SK-N-SH (cell line): Measurements from ENCODE around the gene ZNF275. TPM values are rescaled to one million over a fixed set of nuclear protein-coding genes. Genes with fewer than 3 reads are reported as not detected.

Source experiments
- CTCF ChIA-PET: fragments of 300-600, 350-600 bp; formaldehyde crosslinking; extraction: SDS; loops from one replicate; lab custom pipeline; 2021; lab: Yijun Ruan, JAX
- POLR2A ChIA-PET: fragments of 350-600 bp; sonication (Branson Sonifier 250); formaldehyde crosslinking; extraction: SDS; loops from one replicate; lab custom pipeline; 2020; ENCODE audit warnings: antibody characterized with exemption, inconsistent platforms; lab: Yijun Ruan, JAX
- DNase-seq: peaks from one replicate; pipeline ENCODE4 v3.0.0; 2012
- H2AFZ ChIP-seq: fragments of 200-600 bp; sonication (generic); 2 replicates; pipeline ENCODE4 v1.8.1; 2016; ENCODE audit warnings: antibody characterized with exemption, mild to moderate bottlenecking, low read depth
- H3F3A ChIP-seq: fragments of 200-600 bp; sonication (generic); replicated peaks from 2 replicates; pipeline ENCODE3; 2016; ENCODE audit warnings: antibody characterized with exemption, mild to moderate bottlenecking; ENCODE audit not compliant: insufficient read depth
- H3K27ac ChIP-seq, 2 experiments: fragments of 200-500 bp in 1 of 2; fragments of 200-600 bp in 1 of 2; sonication (Bioruptor generic) in 1 of 2; sonication (generic), shearing (Covaris generic) in 1 of 2; 2 replicates each; pipeline versions ENCODE4 v1.5.1 to v1.6.1; 2014 to 2016; ENCODE audit warnings: low read depth in 2 of 2, inconsistent platforms in 1 of 2, low read length in 1 of 2, mild to moderate bottlenecking in 1 of 2, mixed read lengths in 1 of 2
- H3K27me3 ChIP-seq: fragments of 200-600 bp; sonication (generic), shearing (Covaris generic); 2 replicates; pipeline ENCODE4 v1.6.1; 2016; ENCODE audit warnings: mixed run types; ENCODE audit not compliant: insufficient read depth
- H3K36me3 ChIP-seq, 2 experiments: fragments of 200-500 bp in 1 of 2; fragments of 200-600 bp in 1 of 2; sonication (Bioruptor generic) in 1 of 2; sonication (generic) in 1 of 2; replicated peaks in 1 of 2; 2 replicates each; pipeline versions ENCODE3 to v1.5.1; 2014 to 2016; ENCODE audit warnings: low read length in 1 of 2, mild to moderate bottlenecking in 1 of 2; ENCODE audit not compliant: insufficient read depth in 2 of 2, control insufficient read depth in 1 of 2
- H3K4me1 ChIP-seq, 2 experiments: fragments of 200-500 bp in 1 of 2; fragments of 200-600 bp in 1 of 2; sonication (Bioruptor generic) in 1 of 2; sonication (generic), shearing (Covaris generic) in 1 of 2; 2 replicates each; pipeline versions ENCODE4 v1.5.1 to v1.6.1; 2014 to 2016; ENCODE audit warnings: low read depth in 1 of 2, low read length in 1 of 2, mixed run types in 1 of 2; ENCODE audit not compliant: insufficient read depth in 2 of 2, control insufficient read depth in 1 of 2
- H3K4me2 ChIP-seq: fragments of 200-600 bp; sonication (generic), shearing (Covaris generic); 2 replicates; pipeline ENCODE4 v1.6.1; 2017; ENCODE audit warnings: mixed run types
- H3K4me3 ChIP-seq, 2 experiments: fragments of 200-500 bp in 1 of 2; fragments of 200-600 bp in 1 of 2; sonication (Bioruptor generic) in 1 of 2; sonication (generic), shearing (Covaris generic) in 1 of 2; 2 replicates each; pipeline versions ENCODE4 v1.5.1 to v1.8.1; 2014 to 2016; ENCODE audit warnings: low read depth in 2 of 2, inconsistent platforms in 1 of 2, low read length in 1 of 2, mild to moderate bottlenecking in 1 of 2, mixed read lengths in 1 of 2, moderate library complexity in 1 of 2
- H3K79me2 ChIP-seq: fragments of 200-600 bp; sonication (generic); 2 replicates; pipeline ENCODE4 v1.8.1; 2017; ENCODE audit warnings: mild to moderate bottlenecking; ENCODE audit not compliant: insufficient read depth
- H3K9ac ChIP-seq: fragments of 200-600 bp; sonication (generic); 2 replicates; pipeline ENCODE4 v1.6.1; 2017; ENCODE audit warnings: mixed run types
- H3K9me2 ChIP-seq: fragments of 200-600 bp; sonication (generic); 2 replicates; pipeline ENCODE4 v1.6.1; 2017; ENCODE audit warnings: mixed run types
- H3K9me3 ChIP-seq: fragments of 200-600 bp; sonication (generic); 2 replicates; pipeline ENCODE4 v1.6.1; 2017; ENCODE audit warnings: mixed run types, mild to moderate bottlenecking, moderate library complexity
- H4K20me1 ChIP-seq: fragments of 200-600 bp; sonication (generic); 2 replicates; pipeline ENCODE4 v1.6.1; 2017; ENCODE audit warnings: mild to moderate bottlenecking, mixed run types; ENCODE audit not compliant: insufficient read depth
- CHD2 ChIP-seq: fragments of 150-350 bp; IDR thresholded peaks from 2 replicates; pipeline ENCODE4 v1.6.1; 2018; ENCODE audit warnings: low read length; ENCODE audit not compliant: partially characterized antibody
- ELF1 ChIP-seq: IDR thresholded peaks from 2 replicates; pipeline ENCODE4 v1.4.0; 2012
- EP300 ChIP-seq, 2 experiments: IDR thresholded peaks; 2 replicates each; pipeline versions ENCODE4 v1.4.0 to v1.6.1; 2012; ENCODE audit warnings: borderline replicate concordance in 1 of 2, low read depth in 1 of 2, low read length in 1 of 2
- EZH2phosphoT487 ChIP-seq: fragments of 200-600 bp; sonication (generic); IDR thresholded peaks from 2 replicates; pipeline ENCODE4 v1.6.1; 2017; ENCODE audit warnings: low read depth, mixed run types, mild to moderate bottlenecking, antibody characterized with exemption, moderate library complexity, borderline replicate concordance
- FOXJ3 ChIP-seq: sonication (generic); formaldehyde crosslinking; IDR thresholded peaks from 2 replicates; pipeline ENCODE4 v1.5.1; 2020; ENCODE audit warnings: mild to moderate bottlenecking, missing genetic modification reagents
- POLR2AphosphoS5 ChIP-seq: IDR thresholded peaks from 2 replicates; pipeline ENCODE4 v1.6.1; 2012; ENCODE audit warnings: low read depth, low read length
- RAD21 ChIP-seq: IDR thresholded peaks from 2 replicates; pipeline ENCODE4 v1.6.1; 2012; ENCODE audit warnings: mild to moderate bottlenecking, low read length
- RFX5 ChIP-seq: IDR thresholded peaks from 2 replicates; pipeline ENCODE4 v1.6.1; 2012; ENCODE audit warnings: mild to moderate bottlenecking, improper control_type of control experiment, low read length
- TAF1 ChIP-seq: IDR thresholded peaks from 2 replicates; pipeline ENCODE4 v1.6.1; 2012; ENCODE audit warnings: low read depth, mild to moderate bottlenecking, low read length, moderate library complexity, borderline replicate concordance
- TCF12 ChIP-seq: IDR thresholded peaks from 2 replicates; pipeline ENCODE4 v1.4.0; 2012
- TEAD4 ChIP-seq: IDR thresholded peaks from 2 replicates; pipeline ENCODE4 v1.4.0; 2012; ENCODE audit warnings: mild to moderate bottlenecking, borderline replicate concordance; ENCODE audit not compliant: insufficient read depth
- WGBS: methylation state at CpG from one replicate; pipeline ENCODE4 v1.1.6; 2017; ENCODE audit warnings: low lambda C conversion rate; 5-methylcytosine and 5-hydroxymethylcytosine counted together
- polyA plus RNA-seq, 3 experiments: library from polyadenylated mRNA; depleted of rRNA; stranded (reverse); fragments of >200 nt; gene quantifications; 2 replicates each; pipeline ENCODE4 v1.2.3, GENCODE V29; 2012
- TF ChIP-seq, protein P1 (sequence below): IDR thresholded peaks from 2 replicates; pipeline ENCODE4 v1.4.0; 2012; ENCODE audit warnings: low read depth
- TF ChIP-seq, protein P2 (sequence below): IDR thresholded peaks from 2 replicates; pipeline ENCODE4; 2012
- TF ChIP-seq, protein P3 (sequence below): fragments of 150-350 bp; IDR thresholded peaks from 2 replicates; pipeline ENCODE4 v1.6.1; 2016; ENCODE audit warnings: mild to moderate bottlenecking, low read depth, low read length
- TF ChIP-seq, protein P4 (sequence below): fragments of 200-600 bp; sonication (generic); IDR thresholded peaks from 2 replicates; pipeline ENCODE4 v1.6.1; 2017; ENCODE audit warnings: antibody characterized with exemption, mild to moderate bottlenecking, moderate library complexity

Gene ZNF275
- polyA plus RNA-seq, 1 of the 3 experiments (the other 2 are of a cell fraction): 4.9 TPM

DNA sequence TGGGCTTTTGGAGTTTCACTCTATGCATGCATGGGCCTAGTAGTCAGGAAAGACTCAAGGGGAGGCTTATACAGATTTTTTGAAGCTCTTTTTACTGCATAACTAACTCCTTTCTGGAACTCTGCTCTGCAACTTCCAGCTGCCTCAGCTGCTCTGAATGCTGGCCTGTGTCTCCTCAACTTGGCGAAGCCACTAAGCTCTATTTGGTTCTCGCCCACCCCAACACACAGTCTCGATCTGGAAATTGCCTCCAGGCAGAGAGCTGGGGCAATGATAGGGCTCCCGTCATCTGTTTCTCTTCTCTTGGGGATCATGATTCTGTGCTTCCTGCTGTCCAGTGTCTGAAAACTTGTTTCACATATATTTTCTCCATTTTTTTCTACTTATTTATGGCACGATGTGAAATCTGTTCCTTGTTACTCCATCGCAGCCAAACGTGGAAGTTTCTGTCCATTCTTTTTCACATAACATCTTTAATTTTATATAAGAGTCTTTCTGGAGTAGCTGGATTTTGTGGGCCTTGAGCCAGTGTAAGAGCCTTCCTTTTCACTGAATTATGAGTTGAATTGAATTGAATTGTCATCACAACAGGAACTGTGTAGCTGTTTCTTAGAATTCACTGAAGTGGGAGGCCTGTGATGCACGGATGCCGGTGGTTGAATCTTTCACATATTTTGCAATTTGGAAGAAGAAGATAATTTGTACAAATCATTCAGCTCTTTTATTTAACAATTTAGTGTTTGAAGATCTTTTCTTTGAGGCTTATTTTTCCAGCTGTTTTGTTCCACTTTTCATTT lies 9.0 kb downstream of the ZNF275 start:
- H3K4me1 ChIP-seq: no peaks in the 10 kb centered on the region
- no peak overlapping the region for H2AFZ ChIP-seq
- H3K9ac ChIP-seq: no peak overlapping the region
- ChIA-PET CTCF (interaction anchor here (1.1 kb wide), 1 partner anchor 310 kb away, joined by 3 read pairs; no protein-coding TSS in a partner anchor), POLR2A (interaction anchor here (1.0 kb wide), 1 partner anchor 8 kb away, joined by 3 read pairs; no protein-coding TSS in a partner anchor)
- no peak overlapping the region for H3K4me2 ChIP-seq
- H3K27ac ChIP-seq: no peak overlapping the region
- no peaks in the 10 kb centered on the region for H3K9me3 ChIP-seq
- H3K79me2 ChIP-seq: peaks cover 19% of the 10 kb centered on the region; the same call in 1 of the 2 replicates
- H3K36me3 ChIP-seq: peaks cover 5 to 18% of the 10 kb centered on the region in 2 experiments
- 45% methylated on average over 9 of the region's 9 CpGs for WGBS
- no peak overlapping the region for H3K4me3 ChIP-seq
- H4K20me1 ChIP-seq: peaks cover 5% of the 10 kb centered on the region; the same call in 1 of the 2 replicates
- 0 out of 2 replicates have a peak, but pooled peaks cover 9% of the 10 kb centered on the region for H3K27me3 ChIP-seq
- no peaks in the 10 kb centered on the region for H3K9me2 ChIP-seq
- no peak for TF ChIP-seq EP300 (IDR thresholded peaks at IDR 0.05; ENCODE audit: borderline replicate concordance in 1 of 2, low read depth in 1 of 2, low read length in 1 of 2)
- no peak for TF ChIP-seq EZH2phosphoT487
- no peak for TF ChIP-seq POLR2AphosphoS5
- TF ChIP-seq, protein P1, sequence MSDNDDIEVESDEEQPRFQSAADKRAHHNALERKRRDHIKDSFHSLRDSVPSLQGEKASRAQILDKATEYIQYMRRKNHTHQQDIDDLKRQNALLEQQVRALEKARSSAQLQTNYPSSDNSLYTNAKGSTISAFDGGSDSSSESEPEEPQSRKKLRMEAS: no peak
- H3F3A ChIP-seq: no peaks in the 10 kb centered on the region
- no peak for DNase-seq

DNA sequence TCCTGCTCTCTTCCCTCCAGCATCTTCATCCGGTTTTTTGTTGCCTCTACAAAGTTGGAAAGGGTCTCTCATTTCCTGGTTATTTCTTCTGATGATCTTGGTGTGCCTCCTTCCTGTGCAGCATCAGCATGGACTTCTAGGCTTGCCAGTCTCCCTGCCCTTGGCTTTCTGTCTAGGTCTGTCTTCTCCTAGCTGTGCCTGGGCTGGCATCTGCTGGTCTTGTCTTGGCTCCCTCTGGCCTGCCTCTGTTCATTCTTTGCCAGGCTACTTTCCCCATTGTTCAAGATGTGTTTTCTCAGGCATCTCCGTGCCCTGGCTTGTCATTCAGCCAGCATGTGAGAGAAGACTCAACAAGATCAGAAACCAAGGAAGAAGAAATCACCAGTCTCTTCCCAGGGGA lies 9.7 kb downstream of the ZNF275 start:
- Histone ChIP-seq H3F3A (no peaks in the 10 kb centered on the region), H3K27ac (no peak overlapping the region), H3K9me3 (no peaks in the 10 kb centered on the region), H3K79me2 (peaks cover 19% of the 10 kb centered on the region; the same call in 1 of the 2 replicates), H2AFZ (no peak overlapping the region), H3K27me3 (0 out of 2 replicates have a peak, but pooled peaks cover 9% of the 10 kb centered on the region), H3K36me3 (peaks cover 5 to 21% of the 10 kb centered on the region in 2 experiments), H3K9ac (no peak overlapping the region), H3K9me2 (no peaks in the 10 kb centered on the region), H3K4me2 (no peak overlapping the region), H4K20me1 (peaks cover 5% of the 10 kb centered on the region; the same call in 1 of the 2 replicates), H3K4me3 (no peak overlapping the region), H3K4me1 (no peaks in the 10 kb centered on the region)
- ChIA-PET POLR2A (no interaction called here), CTCF (no interaction called here)
- WGBS: 54% methylated on average over 2 of the region's 2 CpGs
- TF ChIP-seq CHD2 (no peak), TAF1 (no peak), RFX5 (no peak), RAD21 (no peak), ELF1 (no peak), TCF12 (no peak), EZH2phosphoT487 (no peak), FOXJ3 (CRISPR knock-in tag) (no peak), TEAD4 (no peak)
- TF ChIP-seq, protein P1: no peak
- TF ChIP-seq, protein P2, sequence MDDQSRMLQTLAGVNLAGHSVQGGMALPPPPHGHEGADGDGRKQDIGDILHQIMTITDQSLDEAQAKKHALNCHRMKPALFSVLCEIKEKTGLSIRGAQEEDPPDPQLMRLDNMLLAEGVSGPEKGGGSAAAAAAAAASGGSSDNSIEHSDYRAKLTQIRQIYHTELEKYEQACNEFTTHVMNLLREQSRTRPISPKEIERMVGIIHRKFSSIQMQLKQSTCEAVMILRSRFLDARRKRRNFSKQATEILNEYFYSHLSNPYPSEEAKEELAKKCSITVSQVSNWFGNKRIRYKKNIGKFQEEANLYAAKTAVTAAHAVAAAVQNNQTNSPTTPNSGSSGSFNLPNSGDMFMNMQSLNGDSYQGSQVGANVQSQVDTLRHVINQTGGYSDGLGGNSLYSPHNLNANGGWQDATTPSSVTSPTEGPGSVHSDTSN: no peak
- TF ChIP-seq, protein P3, sequence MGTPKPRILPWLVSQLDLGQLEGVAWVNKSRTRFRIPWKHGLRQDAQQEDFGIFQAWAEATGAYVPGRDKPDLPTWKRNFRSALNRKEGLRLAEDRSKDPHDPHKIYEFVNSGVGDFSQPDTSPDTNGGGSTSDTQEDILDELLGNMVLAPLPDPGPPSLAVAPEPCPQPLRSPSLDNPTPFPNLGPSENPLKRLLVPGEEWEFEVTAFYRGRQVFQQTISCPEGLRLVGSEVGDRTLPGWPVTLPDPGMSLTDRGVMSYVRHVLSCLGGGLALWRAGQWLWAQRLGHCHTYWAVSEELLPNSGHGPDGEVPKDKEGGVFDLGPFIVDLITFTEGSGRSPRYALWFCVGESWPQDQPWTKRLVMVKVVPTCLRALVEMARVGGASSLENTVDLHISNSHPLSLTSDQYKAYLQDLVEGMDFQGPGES: no peak
- TF ChIP-seq, protein P4, sequence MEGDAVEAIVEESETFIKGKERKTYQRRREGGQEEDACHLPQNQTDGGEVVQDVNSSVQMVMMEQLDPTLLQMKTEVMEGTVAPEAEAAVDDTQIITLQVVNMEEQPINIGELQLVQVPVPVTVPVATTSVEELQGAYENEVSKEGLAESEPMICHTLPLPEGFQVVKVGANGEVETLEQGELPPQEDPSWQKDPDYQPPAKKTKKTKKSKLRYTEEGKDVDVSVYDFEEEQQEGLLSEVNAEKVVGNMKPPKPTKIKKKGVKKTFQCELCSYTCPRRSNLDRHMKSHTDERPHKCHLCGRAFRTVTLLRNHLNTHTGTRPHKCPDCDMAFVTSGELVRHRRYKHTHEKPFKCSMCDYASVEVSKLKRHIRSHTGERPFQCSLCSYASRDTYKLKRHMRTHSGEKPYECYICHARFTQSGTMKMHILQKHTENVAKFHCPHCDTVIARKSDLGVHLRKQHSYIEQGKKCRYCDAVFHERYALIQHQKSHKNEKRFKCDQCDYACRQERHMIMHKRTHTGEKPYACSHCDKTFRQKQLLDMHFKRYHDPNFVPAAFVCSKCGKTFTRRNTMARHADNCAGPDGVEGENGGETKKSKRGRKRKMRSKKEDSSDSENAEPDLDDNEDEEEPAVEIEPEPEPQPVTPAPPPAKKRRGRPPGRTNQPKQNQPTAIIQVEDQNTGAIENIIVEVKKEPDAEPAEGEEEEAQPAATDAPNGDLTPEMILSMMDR: no peak
- DNase-seq: no peak
